Body of pancreas (tissue), 4 donors: ENCODE measurements around the gene CELF1. TPM values are rescaled to one million over a fixed set of nuclear protein-coding genes. Genes with fewer than 3 reads are reported as not detected.

Experiments used
- ATAC-seq: fragments of 150-250 bp; one replicate; pipeline ENCODE4 v1.9.1; 2016
- DNase-seq, 4 donors: peaks; one replicate each; pipeline ENCODE4 v3.0.0-alpha.2; 2019
- H3K27ac ChIP-seq, 4 donors: fragments of 200-600 bp; sonication (generic); 1 replicate in 3 of 4; 2 replicates in 1 of 4; pipeline versions ENCODE4 v1.5.1 to v1.6.1; 2016 to 2019; ENCODE audit warnings: mild to moderate bottlenecking in 1 of 4, mixed read lengths in 1 of 4, moderate library complexity in 1 of 4
- H3K27me3 ChIP-seq, 2 donors: fragments of 200-600 bp; sonication (generic); one replicate each; pipeline ENCODE4 v1.6.0; 2016; ENCODE audit warnings: mild to moderate bottlenecking in 1 of 2
- H3K36me3 ChIP-seq, 2 donors: fragments of 200-600 bp; sonication (generic); replicated peaks in 1 of 2; 2 replicates each; pipeline ENCODE4 v1.5.1; 2016; ENCODE audit warnings: low read depth in 2 of 2; ENCODE audit not compliant: insufficient read depth in 1 of 2
- H3K4me1 ChIP-seq: fragments of 200-600 bp; sonication (generic); one replicate; pipeline ENCODE4 v1.6.0; 2016
- H3K4me3 ChIP-seq, 2 donors: fragments of 200-600 bp; sonication (generic); 1 replicate in 1 of 2; 2 replicates in 1 of 2; pipeline ENCODE4 v1.5.1; 2016 to 2019
- H3K9me3 ChIP-seq, 3 donors: fragments of 200-600 bp; sonication (generic); 1 replicate in 2 of 3; 2 replicates in 1 of 3; pipeline ENCODE4 v1.5.1; 2016
- CTCF ChIP-seq, 7 experiments: fragments of 450-650 bp in 4 of 7; fragments of 200-600 bp in 3 of 7; sonication (generic) in 3 of 7; IDR thresholded peaks; one replicate each; pipeline ENCODE4 v1.5.1; 2016 to 2019; ENCODE audit warnings: antibody characterized with exemption in 7 of 7
- POLR2A ChIP-seq, 3 donors: fragments of 450-650 bp; IDR thresholded peaks; one replicate each; pipeline ENCODE4 v1.6.1; 2016; ENCODE audit warnings: antibody characterized with exemption in 3 of 3, mild to moderate bottlenecking in 2 of 3
- WGBS, 2 donors: methylation state at CpG; one replicate each; pipeline ENCODE4 v1.1.5; 2017; 5-methylcytosine and 5-hydroxymethylcytosine counted together
- intact Hi-C: fragments of 100-400 bp; cut with DNase I; formaldehyde crosslinking; loops from one replicate; pipeline ENCODE4 v1.15.1; 2023
- small RNA-seq: library from RNA; depleted of rRNA; stranded (forward); fragments of <200 nt; gene quantifications from one replicate; pipeline ENCODE3, GENCODE V24; 2016
- total RNA-seq, 2 donors: library from RNA; depleted of rRNA; stranded (reverse); fragments of >200 nt; gene quantifications; one replicate each; pipeline ENCODE4 v1.1.0, GENCODE V29; 2016

CELF1 gene
- total RNA-seq, 2 donors from 2014 or later: 56.0 to 86.0 TPM

GRCh38 chr11:47415949-47416472, 136.9 kb downstream of the CELF1 start:
- DNase-seq: peak; percentile 73 to 83 (median 80)
- intact Hi-C loops: no loop called here
- H3K4me1 ChIP-seq: peaks cover 14% of the 10 kb centered on the region
- H3K27me3 ChIP-seq: no peaks in the 10 kb centered on the region
- TF ChIP-seq CTCF (IDR thresholded peaks at IDR 0.05) (no peak), POLR2A (IDR thresholded peaks at IDR 0.05) (peak in 1 of 3 donors; percentile 26)
- no peaks in the 10 kb centered on the region for H3K9me3 ChIP-seq
- H3K36me3 ChIP-seq: peaks cover 16 to 20% of the 10 kb centered on the region in 2 donors
- peak; percentile 83 for ATAC-seq
- 26 to 36% methylated on average over 11 to 13 of the region's 13 CpGs for WGBS, 2 donors
- H3K4me3 ChIP-seq: no peak overlapping the region
- peak overlapping the region; percentile 65 to 89 (median 79) for H3K27ac ChIP-seq

Small RNA genes lying within 50 kb of the gene (small RNA-seq; reads per million reads assigned to genes)
- not detected for gene RN7SL652P
- gene RNU5E-10P: not detected

Other genes with a start within 250 kb of the CELF1 start
- gene MYBPC3, start 200.4 kb downstream of the CELF1 start, total RNA-seq: not detected
- gene SPI1, start 174.6 kb downstream of the CELF1 start, total RNA-seq: 10 to 100 TPM in 1 of 2 donors, 1 to 10 TPM in 1; 7.5 to 10.9 TPM
- gene SLC39A13, start 144.5 kb downstream of the CELF1 start, total RNA-seq: 10 to 100 TPM; 54.7 TPM
- 10 to 100 TPM; 43.8 to 62.8 TPM for gene PSMC3, start 126.7 kb downstream of the CELF1 start, total RNA-seq
- not detected for gene RAPSN, start 104.0 kb downstream of the CELF1 start, total RNA-seq
- 10 to 100 TPM; 52.4 TPM for gene PTPMT1, start 12.5 kb upstream of the CELF1 start, total RNA-seq
- 1 to 10 TPM; 3.6 to 6.7 TPM for gene KBTBD4, start 25.8 kb upstream of the CELF1 start, total RNA-seq
- gene NDUFS3, start 25.9 kb upstream of the CELF1 start, total RNA-seq: 10 to 100 TPM; 27.2 to 28.7 TPM
- gene FAM180B, start 33.5 kb upstream of the CELF1 start, total RNA-seq: under 1 TPM in 1 of 2 donors, not detected in 1; 0.66 TPM
- 1 to 10 TPM in 1 of 2 donors, under 1 TPM in 1; 0.33 to 1.8 TPM for gene C1QTNF4, start 41.3 kb upstream of the CELF1 start, total RNA-seq
- gene MTCH2, start 89.4 kb upstream of the CELF1 start, total RNA-seq: 10 to 100 TPM; 15.5 to 21.0 TPM
- gene AGBL2, start 162.2 kb upstream of the CELF1 start, total RNA-seq: 1 to 10 TPM; 2.9 to 5.3 TPM
- 100 to 1,000 TPM in 1 of 2 donors, 10 to 100 TPM in 1; 87.9 to 129 TPM for gene FNBP4, start 214.2 kb upstream of the CELF1 start, total RNA-seq